ENCODE results near the gene FAM149A. TPM values are rescaled to one million over a fixed set of nuclear protein-coding genes. Genes with fewer than 3 reads are reported as not detected.
A peak's percentile ranks its signal among the peaks of the same experiment; 100 is the strongest.

Gene FAM149A
- total and polyA plus RNA-seq, 12 donors = 1.3 to 6.8 (median 3.3) TPM

DNA sequence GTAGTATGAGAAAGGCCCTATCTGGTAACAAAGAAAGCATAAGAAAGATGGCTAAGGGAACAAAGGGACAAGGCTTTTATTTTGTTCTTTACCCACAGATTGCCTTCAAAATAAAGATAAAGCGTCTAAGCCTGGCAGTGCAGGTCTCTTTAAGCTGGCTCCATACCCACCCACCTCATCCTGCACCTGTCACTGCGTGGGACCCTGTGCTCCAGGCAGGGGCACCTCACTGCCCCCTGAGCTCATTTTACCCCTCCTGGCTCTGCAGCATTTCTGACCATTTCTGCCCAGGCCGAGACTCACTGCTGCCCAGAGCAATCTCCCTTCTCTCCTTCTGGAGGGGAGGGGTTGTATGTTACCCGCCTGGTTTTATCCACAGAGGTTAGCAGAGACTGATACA, 85.2 kb downstream of the FAM149A start:
- TF ChIP-seq, protein P1, sequence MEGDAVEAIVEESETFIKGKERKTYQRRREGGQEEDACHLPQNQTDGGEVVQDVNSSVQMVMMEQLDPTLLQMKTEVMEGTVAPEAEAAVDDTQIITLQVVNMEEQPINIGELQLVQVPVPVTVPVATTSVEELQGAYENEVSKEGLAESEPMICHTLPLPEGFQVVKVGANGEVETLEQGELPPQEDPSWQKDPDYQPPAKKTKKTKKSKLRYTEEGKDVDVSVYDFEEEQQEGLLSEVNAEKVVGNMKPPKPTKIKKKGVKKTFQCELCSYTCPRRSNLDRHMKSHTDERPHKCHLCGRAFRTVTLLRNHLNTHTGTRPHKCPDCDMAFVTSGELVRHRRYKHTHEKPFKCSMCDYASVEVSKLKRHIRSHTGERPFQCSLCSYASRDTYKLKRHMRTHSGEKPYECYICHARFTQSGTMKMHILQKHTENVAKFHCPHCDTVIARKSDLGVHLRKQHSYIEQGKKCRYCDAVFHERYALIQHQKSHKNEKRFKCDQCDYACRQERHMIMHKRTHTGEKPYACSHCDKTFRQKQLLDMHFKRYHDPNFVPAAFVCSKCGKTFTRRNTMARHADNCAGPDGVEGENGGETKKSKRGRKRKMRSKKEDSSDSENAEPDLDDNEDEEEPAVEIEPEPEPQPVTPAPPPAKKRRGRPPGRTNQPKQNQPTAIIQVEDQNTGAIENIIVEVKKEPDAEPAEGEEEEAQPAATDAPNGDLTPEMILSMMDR (IDR thresholded peaks at IDR 0.05) = no peak
- TF ChIP-seq POLR2A (IDR thresholded peaks at IDR 0.05) = no peak
- Histone ChIP-seq H3K27ac (peak overlapping the region in 1 of 5 donors; percentile 99), H3K9me3 (replicated peaks in 1 of 3) (no peaks in the 10 kb centered on the region), H3K27me3 (no peaks in the 10 kb centered on the region), H3K36me3 (replicated peaks in 1 of 2) (no peaks in the 10 kb centered on the region), H3K4me3 (no peak overlapping the region), H3K4me1 (replicated peaks in 1 of 2) (peaks cover 7 to 32% of the 10 kb centered on the region in 2 donors)
- DNase-seq = no peak
- intact Hi-C loops (cut with DNase I) = no loop called here
- WGBS, 4 donors = 71 to 82% (median 76%) methylated on average over 4 of the region's 4 CpGs

DNA sequence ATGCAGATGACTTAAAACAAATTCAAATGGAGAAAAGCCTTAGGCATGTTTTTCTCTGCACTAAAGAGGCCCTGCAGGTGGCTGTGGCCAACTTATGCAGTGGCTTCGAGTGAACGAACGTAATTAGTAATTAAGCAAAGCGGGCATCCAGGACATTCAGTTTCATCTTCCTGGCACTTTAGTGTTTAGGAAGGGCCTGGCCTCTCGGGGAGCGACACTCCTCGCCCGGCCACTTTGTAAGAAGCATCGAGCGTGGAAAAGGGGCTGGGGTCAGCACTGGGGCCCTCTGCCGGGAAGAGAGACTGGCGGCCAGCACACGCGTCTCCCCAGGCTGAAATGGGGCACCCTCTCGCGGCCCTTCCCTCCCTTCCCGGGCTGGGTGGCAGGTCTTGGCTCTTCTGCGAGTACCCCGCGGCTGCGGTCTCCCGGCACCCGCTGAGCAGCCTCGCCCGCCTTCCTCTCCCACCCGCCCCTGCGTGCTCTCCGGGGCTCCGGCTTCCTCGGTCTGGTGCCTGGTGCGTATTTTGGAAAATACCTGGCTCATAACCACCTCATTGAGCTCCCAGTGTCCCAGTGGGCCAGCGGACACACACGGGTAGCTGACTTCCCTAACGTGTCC, 86.2 kb downstream of the FAM149A start:
- Histone ChIP-seq H3K4me1 (replicated peaks in 1 of 2) (peaks cover 7 to 32% of the 10 kb centered on the region in 2 donors), H3K27ac (peak overlapping the region; percentile 84 to 99 (median 95)), H3K4me3 (peak overlapping the region; percentile 62 to 98 (median 90)), H3K9me3 (replicated peaks in 1 of 3) (no peaks in the 10 kb centered on the region), H3K27me3 (no peaks in the 10 kb centered on the region), H3K36me3 (replicated peaks in 1 of 2) (peaks cover 0 to 6% of the 10 kb centered on the region in 2 donors)
- TF ChIP-seq POLR2A (IDR thresholded peaks at IDR 0.05) = no peak
- TF ChIP-seq, protein P1 (IDR thresholded peaks at IDR 0.05) = no peak
- intact Hi-C loops (cut with DNase I) = no loop called here
- 0 to 3% (median 1%) methylated on average over 6 to 34 of the region's 34 CpGs for WGBS, 4 donors
- DNase-seq = peak in 2 of 7 donors; percentile 49 to 66

DNA sequence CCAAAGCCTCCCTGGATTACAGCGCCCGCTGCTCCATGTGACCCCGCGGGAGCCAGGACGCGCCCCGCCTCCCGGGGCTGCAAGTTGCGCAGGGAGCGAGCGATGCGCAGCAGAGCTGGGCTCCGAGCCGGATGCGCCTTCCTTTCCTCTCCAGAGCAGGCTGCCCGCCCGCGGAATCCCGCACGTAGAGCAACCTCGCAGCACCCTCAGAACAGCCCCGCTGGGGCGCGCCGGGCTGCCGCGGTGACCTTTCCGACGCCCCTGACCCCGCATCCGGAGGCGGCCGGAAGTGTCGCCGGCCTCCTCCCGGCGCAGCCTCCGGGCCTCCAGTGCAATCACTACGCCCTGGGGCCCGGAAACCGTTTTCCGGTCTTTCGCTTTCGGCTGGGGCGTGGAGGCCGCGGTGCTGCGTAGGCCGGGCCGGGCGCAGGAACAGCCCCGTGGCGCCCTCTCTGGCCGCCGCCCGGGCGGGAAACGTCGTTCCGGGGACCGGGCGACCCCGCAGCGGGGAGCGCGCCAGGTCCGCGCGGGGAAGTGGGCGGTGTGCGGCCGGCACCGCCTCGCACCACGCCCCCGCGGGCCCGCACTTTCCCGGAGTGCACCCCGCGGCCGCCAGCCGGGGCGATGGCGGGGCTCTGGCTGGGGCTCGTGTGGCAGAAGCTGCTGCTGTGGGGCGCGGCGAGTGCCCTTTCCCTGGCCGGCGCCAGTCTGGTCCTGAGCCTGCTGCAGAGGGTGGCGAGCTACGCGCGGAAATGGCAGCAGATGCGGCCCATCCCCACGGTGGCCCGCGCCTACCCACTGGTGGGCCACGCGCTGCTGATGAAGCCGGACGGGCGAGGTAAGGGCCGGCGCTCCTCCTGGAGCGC, 86.9 kb downstream of the FAM149A start, which contains the start of gene CYP4V2:
Gene CYP4V2, plus strand, starts transcription at position 368 of the 866 bp plus-strand sequence. Its CDS starts 257 bp downstream, at position 625.
- Histone ChIP-seq H3K36me3 (replicated peaks in 1 of 2) (peaks cover 0 to 11% of the 10 kb centered on the region in 2 donors), H3K9me3 (replicated peaks in 1 of 3) (no peaks in the 10 kb centered on the region), H3K4me1 (replicated peaks in 1 of 2) (peaks cover 7 to 32% of the 10 kb centered on the region in 2 donors), H3K4me3 (peak within 1 kb of the TSS; percentile 62 to 98 (median 90)), H3K27me3 (no peaks in the 10 kb centered on the region), H3K27ac (peak within 1 kb of the TSS; percentile 84 to 99 (median 95))
- 0 to 1% (median 1%) methylated on average over 35 to 107 of the region's 107 CpGs; no CpG with 5 or more reads in 1 of the 4 donors for WGBS, 4 donors
- DNase-seq = peak; percentile 78 to 86 (median 83)
- intact Hi-C loops (cut with DNase I) = no loop called here
- peak; percentile 17 to 65 for TF ChIP-seq POLR2A (IDR thresholded peaks at IDR 0.05)
- TF ChIP-seq, protein P1 (IDR thresholded peaks at IDR 0.05) = peak in 3 of 6 experiments; percentile 16 to 20 (median 17)

DNA sequence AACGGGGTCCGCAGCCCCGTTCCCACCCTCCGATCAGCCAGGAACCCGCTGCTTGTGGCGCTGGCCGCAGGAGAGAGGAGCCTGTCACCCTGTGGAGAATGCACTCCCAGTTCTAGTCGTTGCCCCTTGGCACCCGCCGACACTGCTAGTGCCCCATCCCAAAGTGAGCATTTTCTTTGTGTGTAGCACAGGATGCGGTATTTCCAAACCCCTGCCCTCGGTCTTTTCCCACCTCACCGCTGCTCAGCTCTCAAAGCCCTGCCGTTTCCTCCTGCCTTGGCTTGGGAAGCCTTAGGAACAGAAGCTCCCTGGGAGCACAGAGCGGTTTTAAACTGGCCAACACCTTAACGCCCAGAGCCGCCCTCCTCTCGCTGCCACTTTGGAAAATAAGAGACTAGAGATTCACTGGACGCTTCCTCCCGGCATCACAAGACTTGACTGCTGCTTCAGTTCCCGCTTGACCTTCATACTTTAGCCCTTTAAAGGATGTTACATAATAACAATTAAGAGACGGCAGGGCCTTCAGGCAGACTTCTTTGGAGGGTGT, 87.6 kb downstream of the FAM149A start:
- H3K4me1 ChIP-seq (replicated peaks in 1 of 2) = peaks cover 7 to 32% of the 10 kb centered on the region in 2 donors
- H3K27ac ChIP-seq = peak overlapping the region; percentile 84 to 99 (median 95)
- H3K4me3 ChIP-seq = peak overlapping the region; percentile 62 to 98 (median 90)
- 0 to 5% (median 1%) methylated on average over 11 to 22 of the region's 22 CpGs for WGBS, 4 donors
- peak; percentile 40 to 71 (median 62) for DNase-seq
- no peaks in the 10 kb centered on the region for H3K27me3 ChIP-seq
- intact Hi-C loops (cut with DNase I) = no loop called here
- H3K9me3 ChIP-seq (replicated peaks in 1 of 3) = no peaks in the 10 kb centered on the region
- H3K36me3 ChIP-seq (replicated peaks in 1 of 2) = peaks cover 0 to 11% of the 10 kb centered on the region in 2 donors
- TF ChIP-seq POLR2A (IDR thresholded peaks at IDR 0.05) = peak; percentile 24 to 57
- TF ChIP-seq, protein P1 (IDR thresholded peaks at IDR 0.05) = no peak

Data from adrenal gland (tissue), 12 donors.